Measurements from ENCODE around the gene CDH4.

The CDH4 gene

DNA sequence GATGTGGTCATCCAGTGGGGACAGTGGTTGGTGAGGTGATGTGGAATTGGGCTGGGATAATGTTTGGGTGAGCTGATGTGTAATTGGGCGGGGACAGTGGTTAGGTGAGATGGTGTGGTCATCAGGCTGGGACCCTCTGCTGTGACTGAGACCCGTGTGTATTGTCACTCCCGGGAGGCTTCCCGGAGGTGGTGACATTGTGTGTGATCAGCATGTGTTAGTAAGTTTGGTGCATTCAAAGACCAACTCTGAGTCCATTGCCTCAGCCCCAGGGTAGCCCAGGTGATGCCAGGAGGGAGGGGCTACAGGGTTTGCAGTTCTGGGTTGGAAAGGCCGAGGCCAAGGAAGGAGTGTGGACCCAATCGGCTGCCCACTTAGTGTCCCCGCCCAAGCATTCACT lies 438.1 kb downstream of the CDH4 start:
- no peaks in the 10 kb centered on the region for H3K36me3 Mint-ChIP-seq
- peaks cover 0 to 5% of the 10 kb centered on the region in 2 donors for H3K27me3 Mint-ChIP-seq
- no peaks in the 10 kb centered on the region for H3K9me3 Mint-ChIP-seq
- no peak for ATAC-seq (replicated peaks)
- H3K4me1 Mint-ChIP-seq, result no peaks in the 10 kb centered on the region
- no peak overlapping the region for H3K27ac Mint-ChIP-seq
- H3K4me3 Mint-ChIP-seq, result no peak overlapping the region
- no peak for DNase-seq

DNA sequence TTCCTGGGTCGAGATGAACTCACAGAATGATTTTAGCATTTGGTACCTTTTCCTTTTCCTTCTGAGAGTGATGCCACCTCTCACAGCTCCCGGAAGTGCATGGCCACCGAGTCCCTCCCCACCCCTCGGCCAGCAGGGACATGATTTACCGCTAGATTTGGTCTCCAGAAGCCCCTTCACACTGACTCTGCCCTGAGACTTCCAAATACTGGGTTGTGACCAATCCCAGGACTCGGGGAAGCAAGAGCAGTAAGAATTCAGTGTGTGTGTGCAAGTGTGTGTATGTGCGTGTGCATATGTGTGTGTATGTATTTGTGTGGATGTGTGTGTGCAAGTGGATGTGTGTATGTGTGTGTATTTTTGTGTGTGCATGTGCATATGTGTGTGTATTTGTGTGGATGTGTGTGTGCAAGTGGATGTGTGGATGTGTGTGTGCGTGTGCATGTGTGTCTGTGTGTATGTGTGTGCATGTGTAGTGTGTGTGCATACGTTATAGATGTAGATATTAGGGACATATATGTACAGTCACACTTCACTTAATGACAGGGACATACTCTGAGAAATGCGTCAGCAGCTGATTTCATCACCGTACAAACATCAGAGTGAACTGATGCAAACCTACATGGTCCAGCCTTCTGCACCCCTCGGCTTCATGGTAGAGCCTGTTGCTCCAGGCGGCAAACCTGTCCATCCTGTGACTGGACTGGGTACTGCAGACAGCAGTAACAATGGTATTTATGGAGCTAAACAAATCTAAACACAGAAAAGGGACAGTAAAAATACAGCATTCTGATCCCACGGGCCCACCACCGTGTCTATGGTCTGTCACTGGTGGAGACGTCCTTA lies 439.2 kb downstream of the CDH4 start:
- peaks cover 0 to 9% of the 10 kb centered on the region in 2 donors for H3K27me3 Mint-ChIP-seq

DNA sequence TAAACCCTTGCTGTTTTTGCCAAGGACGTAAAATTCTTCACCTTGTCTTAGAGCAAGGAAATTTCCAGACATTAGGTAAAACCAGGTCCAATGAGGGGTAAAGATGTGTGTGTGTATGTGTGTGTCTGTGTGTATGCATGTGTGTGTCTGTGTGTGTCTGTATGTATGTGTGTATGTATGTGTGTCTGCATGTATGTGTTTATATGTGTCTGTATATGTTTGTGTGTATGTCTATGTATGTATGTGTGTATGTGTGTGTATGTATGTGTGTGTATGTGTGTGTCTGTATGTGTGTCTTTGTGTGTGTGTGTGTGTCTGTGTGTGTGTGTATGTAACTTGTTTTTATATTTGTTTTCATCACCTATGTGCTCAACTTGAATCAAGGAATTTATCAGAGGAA lies 439.9 kb downstream of the CDH4 start:
- Mint-ChIP-seq H3K36me3 (no peaks in the 10 kb centered on the region), H3K4me3 (no peak overlapping the region), H3K9me3 (peaks cover 0 to 1% of the 10 kb centered on the region in 2 donors), H3K27me3 (peaks cover 0 to 9% of the 10 kb centered on the region in 2 donors), H3K4me1 (no peaks in the 10 kb centered on the region), H3K27ac (no peak overlapping the region)
- ATAC-seq (replicated peaks) (no peak), DNase-seq (no peak)

More for the DNA sequence above, 439.2 kb downstream of the CDH4 start:
- no peaks in the 10 kb centered on the region for H3K36me3 Mint-ChIP-seq
- H3K9me3 Mint-ChIP-seq, result no peaks in the 10 kb centered on the region
- DNase-seq (no peak), ATAC-seq (replicated peaks) (no peak)
- no peak overlapping the region for H3K27ac Mint-ChIP-seq
- no peak overlapping the region for H3K4me3 Mint-ChIP-seq
- H3K4me1 Mint-ChIP-seq, result no peaks in the 10 kb centered on the region

GRCh38 chr20:61692479-61692878 lies 440.4 kb downstream of the CDH4 start:
- no peaks in the 10 kb centered on the region for H3K36me3 Mint-ChIP-seq
- DNase-seq, result no peak

DNA sequence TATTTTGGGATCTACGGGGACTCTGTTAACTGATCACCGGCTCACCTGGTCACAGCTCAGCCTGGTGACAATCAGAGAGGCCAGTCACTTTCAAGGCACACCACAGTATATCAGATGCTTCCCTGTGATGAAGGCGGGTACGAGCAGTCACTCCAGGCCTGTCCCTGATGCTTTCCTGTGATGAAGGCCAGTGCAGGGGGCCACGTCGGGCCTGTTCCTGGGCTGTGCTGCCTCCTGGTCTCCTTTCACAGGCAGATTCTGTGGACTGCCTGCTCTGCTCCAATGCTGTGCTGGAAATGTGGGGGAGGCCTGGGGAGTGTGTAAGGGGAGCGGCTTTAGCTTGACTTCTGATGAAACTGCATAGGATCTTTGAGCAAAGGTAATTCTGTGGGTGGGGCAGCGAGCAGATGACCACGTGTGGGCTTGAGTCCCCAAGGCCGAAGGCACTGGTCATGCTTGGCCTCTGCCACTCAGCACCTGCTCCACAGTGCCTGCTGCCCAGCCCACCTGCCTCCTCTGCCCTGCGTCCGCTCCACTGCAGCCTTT lies 441.1 kb downstream of the CDH4 start:
- Mint-ChIP-seq H3K27me3 (peaks cover 0 to 9% of the 10 kb centered on the region in 2 donors), H3K27ac (no peak overlapping the region), H3K4me3 (no peak overlapping the region), H3K9me3 (peaks cover 0 to 1% of the 10 kb centered on the region in 2 donors), H3K36me3 (no peaks in the 10 kb centered on the region), H3K4me1 (no peaks in the 10 kb centered on the region)
- ATAC-seq (replicated peaks) (no peak), DNase-seq (no peak)

More at GRCh38 chr20:61692479-61692878, 440.4 kb downstream of the CDH4 start:
- H3K4me3 Mint-ChIP-seq, result no peak overlapping the region
- ATAC-seq (replicated peaks), result no peak
- no peaks in the 10 kb centered on the region for H3K4me1 Mint-ChIP-seq
- peaks cover 0 to 1% of the 10 kb centered on the region in 2 donors for H3K9me3 Mint-ChIP-seq
- H3K27ac Mint-ChIP-seq, result no peak overlapping the region
- H3K27me3 Mint-ChIP-seq, result peaks cover 0 to 9% of the 10 kb centered on the region in 2 donors

DNA sequence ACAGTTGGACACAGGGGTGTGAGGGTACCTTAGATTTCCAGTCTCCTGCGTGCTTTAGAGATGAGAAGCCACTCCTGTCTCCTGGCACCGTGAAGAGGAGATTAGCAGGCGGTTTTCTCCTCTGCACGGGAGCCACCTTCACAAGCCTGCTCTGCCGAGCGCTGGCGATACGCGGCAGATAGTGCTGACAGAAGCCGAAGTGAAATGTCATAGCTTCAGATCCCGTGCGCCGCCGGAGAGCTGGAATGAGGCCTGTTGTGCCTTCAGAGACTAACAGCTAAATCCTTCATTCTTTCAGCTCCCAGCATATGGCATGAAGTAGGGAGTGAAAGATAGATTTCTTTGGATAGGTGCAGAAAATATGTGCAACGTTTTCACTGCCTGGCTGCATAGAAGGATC lies 442.6 kb downstream of the CDH4 start:
- Mint-ChIP-seq H3K4me3 (no peak overlapping the region), H3K27ac (no peak overlapping the region), H3K4me1 (no peaks in the 10 kb centered on the region), H3K27me3 (peaks cover 0 to 6% of the 10 kb centered on the region in 2 donors), H3K9me3 (peaks cover 0 to 1% of the 10 kb centered on the region in 2 donors), H3K36me3 (no peaks in the 10 kb centered on the region)
- ATAC-seq (replicated peaks) (no peak), DNase-seq (no peak)

GRCh38 chr20:61695741-61696140 lies 443.7 kb downstream of the CDH4 start:
- Mint-ChIP-seq H3K9me3 (peaks cover 0 to 1% of the 10 kb centered on the region in 2 donors), H3K27ac (no peak overlapping the region), H3K36me3 (no peaks in the 10 kb centered on the region), H3K27me3 (peaks cover 0 to 4% of the 10 kb centered on the region in 2 donors), H3K4me1 (no peaks in the 10 kb centered on the region), H3K4me3 (no peak overlapping the region)
- DNase-seq (no peak), ATAC-seq (replicated peaks) (no peak)

DNA sequence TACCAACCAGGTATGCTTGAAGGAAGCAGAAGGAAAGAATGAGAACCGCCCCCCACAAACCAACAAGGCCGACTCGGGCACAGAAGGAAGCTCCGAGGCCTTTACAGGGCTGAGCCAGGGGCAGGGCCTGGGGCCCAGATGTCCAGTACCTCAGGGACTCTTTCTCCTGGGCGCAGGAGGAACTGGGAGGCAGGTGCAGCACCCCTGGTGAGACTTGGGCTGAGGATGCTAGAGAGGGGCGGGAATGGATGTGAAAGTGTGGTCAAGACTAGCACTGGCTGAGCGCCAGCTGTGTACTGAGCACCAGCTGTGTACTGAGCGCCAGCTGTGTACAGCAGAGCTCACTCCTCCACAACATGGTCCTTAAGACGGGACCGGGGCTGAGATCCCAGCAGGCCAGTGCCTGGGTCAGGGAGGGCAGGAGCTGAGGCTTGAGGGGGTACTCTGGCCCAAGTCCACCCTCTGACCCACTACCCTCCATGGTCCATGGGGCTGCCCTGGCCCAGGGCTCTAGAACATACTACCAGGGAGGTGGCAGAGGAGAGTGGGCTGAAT lies 444.2 kb downstream of the CDH4 start:
- Mint-ChIP-seq H3K36me3 (no peaks in the 10 kb centered on the region), H3K27me3 (peaks cover 0 to 4% of the 10 kb centered on the region in 2 donors), H3K27ac (no peak overlapping the region), H3K9me3 (peaks cover 0 to 1% of the 10 kb centered on the region in 2 donors), H3K4me1 (no peaks in the 10 kb centered on the region), H3K4me3 (no peak overlapping the region)
- DNase-seq (no peak), ATAC-seq (replicated peaks) (no peak)

GRCh38 chr20:61697666-61698597 lies 445.9 kb downstream of the CDH4 start:
- Mint-ChIP-seq H3K9me3 (peaks cover 0 to 1% of the 10 kb centered on the region in 2 donors), H3K27me3 (peaks cover 0 to 4% of the 10 kb centered on the region in 2 donors), H3K36me3 (no peaks in the 10 kb centered on the region), H3K27ac (no peak overlapping the region), H3K4me1 (no peaks in the 10 kb centered on the region), H3K4me3 (no peak overlapping the region)
- DNase-seq (no peak), ATAC-seq (replicated peaks) (no peak)

GRCh38 chr20:61698598-61699494 lies 446.8 kb downstream of the CDH4 start:
- H3K9me3 Mint-ChIP-seq, result peaks cover 0 to 1% of the 10 kb centered on the region in 2 donors
- no peak overlapping the region for H3K27ac Mint-ChIP-seq
- ATAC-seq (replicated peaks) (no peak), DNase-seq (no peak)
- H3K27me3 Mint-ChIP-seq, result peaks cover 0 to 4% of the 10 kb centered on the region in 2 donors
- H3K4me1 Mint-ChIP-seq, result no peaks in the 10 kb centered on the region
- H3K36me3 Mint-ChIP-seq, result no peaks in the 10 kb centered on the region
- H3K4me3 Mint-ChIP-seq, result no peak overlapping the region

DNA sequence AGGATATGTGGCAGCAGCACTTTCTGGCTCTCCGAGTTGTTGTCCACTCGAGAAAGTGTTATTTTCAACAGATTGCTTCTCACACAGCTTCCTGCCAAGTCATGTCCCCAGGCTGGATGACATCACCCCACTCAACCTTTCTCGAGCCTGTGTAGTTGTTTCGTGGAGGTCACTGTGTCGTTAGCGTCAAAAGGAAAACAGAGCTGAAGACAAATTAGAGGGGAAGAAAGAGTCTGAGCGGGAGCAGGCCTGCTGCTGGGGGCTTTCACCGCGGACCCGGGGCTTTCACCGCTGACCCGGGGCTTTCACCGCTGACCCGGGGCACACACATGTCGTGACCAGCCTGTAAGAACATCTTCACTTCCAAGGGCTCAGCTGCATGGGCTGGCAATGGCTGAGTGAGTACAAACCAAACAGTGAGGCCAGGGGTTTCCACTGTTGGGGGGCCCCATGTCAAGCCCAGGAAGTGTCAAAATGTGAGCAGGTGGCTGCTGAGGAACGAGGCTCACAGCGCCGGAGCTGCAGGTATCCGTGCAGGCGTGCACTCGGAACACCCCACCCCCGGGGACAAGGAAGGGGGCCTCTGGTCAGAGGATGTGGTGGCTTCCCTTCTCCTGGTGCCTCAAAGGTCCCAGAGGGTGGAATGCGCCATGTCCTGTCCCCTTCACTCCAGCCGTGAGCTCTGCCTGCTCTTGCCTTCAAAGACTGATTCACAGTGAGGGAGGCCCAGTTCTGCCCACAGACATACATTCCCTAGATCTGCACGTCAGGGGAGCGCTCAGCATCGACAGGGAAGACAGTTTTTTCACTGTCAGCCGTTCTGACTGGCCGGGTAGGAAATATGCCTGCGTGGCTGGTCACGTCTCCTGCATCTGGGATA lies 447.7 kb downstream of the CDH4 start:
- DNase-seq (no peak), ATAC-seq (replicated peaks) (no peak)
- H3K36me3 Mint-ChIP-seq, result no peaks in the 10 kb centered on the region
- H3K9me3 Mint-ChIP-seq, result peaks cover 0 to 1% of the 10 kb centered on the region in 2 donors
- H3K4me3 Mint-ChIP-seq, result no peak overlapping the region
- no peak overlapping the region for H3K27ac Mint-ChIP-seq
- no peaks in the 10 kb centered on the region for H3K4me1 Mint-ChIP-seq
- H3K27me3 Mint-ChIP-seq, result peaks cover 0 to 4% of the 10 kb centered on the region in 2 donors

DNA sequence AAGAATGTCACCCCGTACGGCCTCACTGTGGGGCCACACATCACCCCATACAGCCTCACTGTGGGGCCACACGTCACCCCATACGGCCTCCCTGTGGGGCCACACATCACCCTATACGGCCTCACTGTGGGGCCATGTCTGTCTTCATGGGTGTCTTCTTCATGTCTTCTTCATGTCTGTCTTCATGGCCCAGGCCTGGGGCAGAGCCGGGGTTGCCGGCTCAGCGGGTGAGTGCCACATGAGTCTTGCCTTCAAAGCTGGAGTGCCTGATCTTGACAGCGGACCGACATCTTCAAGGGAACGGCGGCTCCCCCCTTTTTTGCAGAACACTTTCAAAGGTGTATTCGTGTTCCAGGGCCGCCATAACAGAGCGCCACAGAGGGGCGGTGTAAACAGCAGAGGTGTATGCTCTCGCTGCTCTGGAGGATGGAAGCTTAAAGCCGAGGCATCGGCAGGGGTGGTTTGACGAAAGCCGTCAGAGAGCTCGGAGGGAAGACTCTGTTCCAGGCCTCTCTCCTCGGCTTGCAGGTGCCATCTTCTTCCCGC lies 448.6 kb downstream of the CDH4 start:
- Mint-ChIP-seq H3K36me3 (no peaks in the 10 kb centered on the region), H3K27ac (no peak overlapping the region), H3K4me3 (no peak overlapping the region), H3K4me1 (no peaks in the 10 kb centered on the region), H3K9me3 (peaks cover 0 to 1% of the 10 kb centered on the region in 2 donors), H3K27me3 (peaks cover 0 to 4% of the 10 kb centered on the region in 2 donors)
- DNase-seq (no peak), ATAC-seq (replicated peaks) (peak in 1 of 2 donors; percentile 12)
